Neural cell (in vitro differentiated cells): ENCODE measurements around the gene SUCLG1.

ENCODE experiments used
- EP300 ChIP-seq: fragments of 450-650 bp; conservative IDR thresholded peaks from 2 replicates; pipeline ENCODE4 v1.6.1; 2014; ENCODE audit warnings: antibody characterized with exemption, mild to moderate bottlenecking, moderate library complexity; ENCODE audit not compliant: poor library complexity, severe bottlenecking
- SMC3 ChIP-seq: fragments of 450-650 bp; conservative IDR thresholded peaks from 2 replicates; pipeline ENCODE4 v1.6.1; 2014; ENCODE audit warnings: antibody characterized with exemption, mild to moderate bottlenecking, moderate library complexity; ENCODE audit not compliant: poor library complexity

- no peak for TF ChIP-seq SMC3
- no peak for TF ChIP-seq EP300
These were observed 496 bp downstream of the SUCLG1 start for GRCh38 chr2:84458551-84459017.
